Mammary epithelial cell (primary cell): ENCODE data around the gene JMJD1C.

Source experiments
- CTCF ChIP-seq, 2 donors: IDR thresholded peaks in 1 of 2; conservative IDR thresholded peaks in 1 of 2; 2 replicates each; pipeline ENCODE4 v1.5.1; 2011 to 2012; ENCODE audit warnings: inconsistent platforms in 2 of 2, low read length in 2 of 2, mild to moderate bottlenecking in 2 of 2, control low read depth in 1 of 2, low read depth in 1 of 2; ENCODE audit not compliant: insufficient read depth in 1 of 2; ENCODE audit errors: extremely low read depth in 1 of 2
- EZH2 ChIP-seq: IDR thresholded peaks from 2 replicates; pipeline ENCODE4 v1.6.1; 2012; ENCODE audit warnings: low read length, inconsistent platforms, borderline replicate concordance

DNA sequence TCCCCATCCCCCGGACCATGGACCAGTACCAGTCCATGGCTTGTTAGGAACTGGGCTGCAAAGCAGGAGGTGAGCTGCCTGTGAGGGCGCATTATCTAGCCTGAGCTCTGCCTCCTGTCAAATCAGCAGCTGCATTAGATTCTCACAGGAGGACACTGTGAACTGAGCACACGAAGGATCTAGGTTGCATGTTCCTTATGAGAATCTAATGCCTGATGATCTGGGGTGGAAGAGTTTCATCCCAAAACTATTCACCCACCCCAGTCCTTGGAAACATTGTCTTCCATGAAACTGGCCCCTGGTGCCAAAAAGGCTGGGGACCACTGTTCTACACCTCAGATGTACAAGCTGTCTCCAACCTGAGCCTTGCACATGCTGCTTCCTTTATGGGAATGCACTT is 24.1 kb upstream of the JMJD1C start:
- TF ChIP-seq CTCF (conservative IDR thresholded peaks at IDR 0.05 in 1 of 2, IDR thresholded peaks at IDR 0.05 in 1 of 2; ENCODE audit: extremely low read depth in 1 of 2, insufficient read depth in 1 of 2, low read depth in 1 of 2, low read length in 2 of 2) (no peak), EZH2 (no peak)
